ENCODE results near the gene C16orf46. TPM values are rescaled to one million over a fixed set of nuclear protein-coding genes. Genes with fewer than 3 reads are reported as not detected.

The C16orf46 gene
- total and polyA plus RNA-seq, 2 of the 13 experiments (the other 11 are each of a cell fraction or from before 2014, with no cell fraction given) = 0.38 to 0.55 TPM

DNA sequence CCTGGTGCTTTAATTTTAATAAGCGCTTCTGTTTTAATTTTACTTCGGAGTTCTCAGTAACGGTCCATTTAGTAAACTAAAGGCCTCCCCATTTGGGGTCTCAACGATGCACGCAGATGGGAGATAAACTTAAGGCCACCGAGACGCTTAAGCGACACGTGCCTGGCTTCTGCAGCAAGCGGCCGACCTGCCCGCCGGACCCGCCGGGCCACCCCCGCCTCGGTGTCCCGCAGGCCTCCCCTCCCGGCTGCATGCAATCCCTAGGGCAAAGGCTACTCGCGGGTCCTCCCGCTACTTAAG lies 18.6 kb upstream of the C16orf46 start (continued):
- TF ChIP-seq, protein P1, sequence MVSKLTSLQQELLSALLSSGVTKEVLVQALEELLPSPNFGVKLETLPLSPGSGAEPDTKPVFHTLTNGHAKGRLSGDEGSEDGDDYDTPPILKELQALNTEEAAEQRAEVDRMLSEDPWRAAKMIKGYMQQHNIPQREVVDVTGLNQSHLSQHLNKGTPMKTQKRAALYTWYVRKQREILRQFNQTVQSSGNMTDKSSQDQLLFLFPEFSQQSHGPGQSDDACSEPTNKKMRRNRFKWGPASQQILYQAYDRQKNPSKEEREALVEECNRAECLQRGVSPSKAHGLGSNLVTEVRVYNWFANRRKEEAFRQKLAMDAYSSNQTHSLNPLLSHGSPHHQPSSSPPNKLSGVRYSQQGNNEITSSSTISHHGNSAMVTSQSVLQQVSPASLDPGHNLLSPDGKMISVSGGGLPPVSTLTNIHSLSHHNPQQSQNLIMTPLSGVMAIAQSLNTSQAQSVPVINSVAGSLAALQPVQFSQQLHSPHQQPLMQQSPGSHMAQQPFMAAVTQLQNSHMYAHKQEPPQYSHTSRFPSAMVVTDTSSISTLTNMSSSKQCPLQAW (CRISPR knock-in tag; IDR thresholded peaks at IDR 0.05) = peak; percentile 34; the same call in 1 of the 2 replicates
- TF ChIP-seq ZNF615 (CRISPR knock-in tag; IDR thresholded peaks at IDR 0.05; ENCODE audit: borderline replicate concordance) (no peak), ZFAT (CRISPR knock-in tag; conservative IDR thresholded peaks at IDR 0.05) (no peak), ZNF253 (CRISPR knock-in tag; IDR thresholded peaks at IDR 0.05; ENCODE audit: borderline replicate concordance) (no peak), ZNF446 (CRISPR knock-in tag; IDR thresholded peaks at IDR 0.05) (no peak), PCBP1 (IDR thresholded peaks at IDR 0.05; ENCODE audit: borderline replicate concordance, low read depth, low read length) (0 out of 2 replicates have a peak, but pooled peaks have one; percentile 3), ZNF232 (CRISPR knock-in tag; IDR thresholded peaks at IDR 0.05; ENCODE audit: borderline replicate concordance) (peak; percentile 27; the same call in 1 of the 2 replicates), ZNF264 (CRISPR knock-in tag; IDR thresholded peaks at IDR 0.05) (peak; percentile 21; the same call in 1 of the 2 replicates), HOXA9 (CRISPR knock-in tag; IDR thresholded peaks at IDR 0.05; ENCODE audit: borderline replicate concordance) (0 out of 2 replicates have a peak, but pooled peaks have one; percentile 84), SMAD9 (CRISPR knock-in tag; IDR thresholded peaks at IDR 0.05) (peak; percentile 24; the same call in 1 of the 2 replicates), ZNF598 (CRISPR knock-in tag; IDR thresholded peaks at IDR 0.05; ENCODE audit: borderline replicate concordance) (no peak), KLF16 (CRISPR knock-in tag; IDR thresholded peaks at IDR 0.05) (no peak; a peak in 1 of 4 replicates), SIN3B (IDR thresholded peaks at IDR 0.05; ENCODE audit: low read length) (0 out of 2 replicates have a peak, but pooled peaks have one; percentile 31), RARG (CRISPR knock-in tag; IDR thresholded peaks at IDR 0.05; ENCODE audit: low read depth) (no peak)
- TF ChIP-seq, protein P2, sequence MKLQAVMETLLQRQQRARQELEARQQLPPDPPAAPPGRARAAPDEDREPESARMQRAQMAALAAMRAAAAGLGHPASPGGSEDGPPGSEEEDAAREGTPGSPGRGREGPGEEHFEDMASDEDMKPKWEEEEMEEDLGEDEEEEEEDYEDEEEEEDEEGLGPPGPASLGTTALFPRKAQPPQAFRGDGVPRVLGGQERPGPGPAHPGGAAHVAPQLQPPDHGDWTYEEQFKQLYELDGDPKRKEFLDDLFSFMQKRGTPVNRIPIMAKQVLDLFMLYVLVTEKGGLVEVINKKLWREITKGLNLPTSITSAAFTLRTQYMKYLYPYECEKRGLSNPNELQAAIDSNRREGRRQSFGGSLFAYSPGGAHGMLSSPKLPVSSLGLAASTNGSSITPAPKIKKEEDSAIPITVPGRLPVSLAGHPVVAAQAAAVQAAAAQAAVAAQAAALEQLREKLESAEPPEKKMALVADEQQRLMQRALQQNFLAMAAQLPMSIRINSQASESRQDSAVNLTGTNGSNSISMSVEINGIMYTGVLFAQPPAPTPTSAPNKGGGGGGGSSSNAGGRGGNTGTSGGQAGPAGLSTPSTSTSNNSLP (IDR thresholded peaks at IDR 0.05; ENCODE audit: low read depth, low read length) = no peak
- TF ChIP-seq, protein P3, sequence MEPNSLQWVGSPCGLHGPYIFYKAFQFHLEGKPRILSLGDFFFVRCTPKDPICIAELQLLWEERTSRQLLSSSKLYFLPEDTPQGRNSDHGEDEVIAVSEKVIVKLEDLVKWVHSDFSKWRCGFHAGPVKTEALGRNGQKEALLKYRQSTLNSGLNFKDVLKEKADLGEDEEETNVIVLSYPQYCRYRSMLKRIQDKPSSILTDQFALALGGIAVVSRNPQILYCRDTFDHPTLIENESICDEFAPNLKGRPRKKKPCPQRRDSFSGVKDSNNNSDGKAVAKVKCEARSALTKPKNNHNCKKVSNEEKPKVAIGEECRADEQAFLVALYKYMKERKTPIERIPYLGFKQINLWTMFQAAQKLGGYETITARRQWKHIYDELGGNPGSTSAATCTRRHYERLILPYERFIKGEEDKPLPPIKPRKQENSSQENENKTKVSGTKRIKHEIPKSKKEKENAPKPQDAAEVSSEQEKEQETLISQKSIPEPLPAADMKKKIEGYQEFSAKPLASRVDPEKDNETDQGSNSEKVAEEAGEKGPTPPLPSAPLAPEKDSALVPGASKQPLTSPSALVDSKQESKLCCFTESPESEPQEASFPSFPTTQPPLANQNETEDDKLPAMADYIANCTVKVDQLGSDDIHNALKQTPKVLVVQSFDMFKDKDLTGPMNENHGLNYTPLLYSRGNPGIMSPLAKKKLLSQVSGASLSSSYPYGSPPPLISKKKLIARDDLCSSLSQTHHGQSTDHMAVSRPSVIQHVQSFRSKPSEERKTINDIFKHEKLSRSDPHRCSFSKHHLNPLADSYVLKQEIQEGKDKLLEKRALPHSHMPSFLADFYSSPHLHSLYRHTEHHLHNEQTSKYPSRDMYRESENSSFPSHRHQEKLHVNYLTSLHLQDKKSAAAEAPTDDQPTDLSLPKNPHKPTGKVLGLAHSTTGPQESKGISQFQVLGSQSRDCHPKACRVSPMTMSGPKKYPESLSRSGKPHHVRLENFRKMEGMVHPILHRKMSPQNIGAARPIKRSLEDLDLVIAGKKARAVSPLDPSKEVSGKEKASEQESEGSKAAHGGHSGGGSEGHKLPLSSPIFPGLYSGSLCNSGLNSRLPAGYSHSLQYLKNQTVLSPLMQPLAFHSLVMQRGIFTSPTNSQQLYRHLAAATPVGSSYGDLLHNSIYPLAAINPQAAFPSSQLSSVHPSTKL (CRISPR knock-in tag; IDR thresholded peaks at IDR 0.05) = 0 out of 2 replicates have a peak, but pooled peaks have one; percentile 13
- TF ChIP-seq, protein P4, sequence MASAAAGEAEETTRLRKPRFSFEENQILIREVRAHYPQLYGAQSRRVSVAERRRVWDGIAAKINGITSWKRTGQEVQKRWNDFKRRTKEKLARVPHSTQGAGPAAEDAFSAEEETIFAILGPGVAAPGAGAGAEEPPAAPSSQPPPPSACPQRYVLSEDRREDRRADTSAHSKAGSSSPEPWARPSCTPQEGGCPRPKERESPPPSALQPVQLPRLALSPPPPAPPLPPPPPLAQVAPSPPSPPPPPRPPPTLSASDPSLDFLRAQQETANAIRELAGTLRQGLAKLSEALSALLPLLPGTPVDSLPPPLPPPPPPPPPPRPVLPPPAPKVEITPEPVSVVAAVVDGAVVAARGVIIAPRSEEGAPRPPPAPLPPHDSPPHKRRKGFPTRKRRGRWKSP (CRISPR knock-in tag; IDR thresholded peaks at IDR 0.05) = no peak
- TF ChIP-seq, protein P5, sequence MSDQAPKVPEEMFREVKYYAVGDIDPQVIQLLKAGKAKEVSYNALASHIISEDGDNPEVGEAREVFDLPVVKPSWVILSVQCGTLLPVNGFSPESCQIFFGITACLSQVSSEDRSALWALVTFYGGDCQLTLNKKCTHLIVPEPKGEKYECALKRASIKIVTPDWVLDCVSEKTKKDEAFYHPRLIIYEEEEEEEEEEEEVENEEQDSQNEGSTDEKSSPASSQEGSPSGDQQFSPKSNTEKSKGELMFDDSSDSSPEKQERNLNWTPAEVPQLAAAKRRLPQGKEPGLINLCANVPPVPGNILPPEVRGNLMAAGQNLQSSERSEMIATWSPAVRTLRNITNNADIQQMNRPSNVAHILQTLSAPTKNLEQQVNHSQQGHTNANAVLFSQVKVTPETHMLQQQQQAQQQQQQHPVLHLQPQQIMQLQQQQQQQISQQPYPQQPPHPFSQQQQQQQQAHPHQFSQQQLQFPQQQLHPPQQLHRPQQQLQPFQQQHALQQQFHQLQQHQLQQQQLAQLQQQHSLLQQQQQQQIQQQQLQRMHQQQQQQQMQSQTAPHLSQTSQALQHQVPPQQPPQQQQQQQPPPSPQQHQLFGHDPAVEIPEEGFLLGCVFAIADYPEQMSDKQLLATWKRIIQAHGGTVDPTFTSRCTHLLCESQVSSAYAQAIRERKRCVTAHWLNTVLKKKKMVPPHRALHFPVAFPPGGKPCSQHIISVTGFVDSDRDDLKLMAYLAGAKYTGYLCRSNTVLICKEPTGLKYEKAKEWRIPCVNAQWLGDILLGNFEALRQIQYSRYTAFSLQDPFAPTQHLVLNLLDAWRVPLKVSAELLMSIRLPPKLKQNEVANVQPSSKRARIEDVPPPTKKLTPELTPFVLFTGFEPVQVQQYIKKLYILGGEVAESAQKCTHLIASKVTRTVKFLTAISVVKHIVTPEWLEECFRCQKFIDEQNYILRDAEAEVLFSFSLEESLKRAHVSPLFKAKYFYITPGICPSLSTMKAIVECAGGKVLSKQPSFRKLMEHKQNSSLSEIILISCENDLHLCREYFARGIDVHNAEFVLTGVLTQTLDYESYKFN (CRISPR knock-in tag; conservative IDR thresholded peaks at IDR 0.05) = no peak; the same call in 1 of the 2 replicates

All from HepG2 (cell line).